HG03025 (cell line): Measurements from ENCODE around the gene RAD52.
"Not testable (repeated sequence)": the region's sequence is repeated elsewhere in the genome, so short reads cannot be mapped to it uniquely, and the experiment has no call there.

Experiments
- ATAC-seq: cut with Tn5 transposase; IDR thresholded peaks from one replicate; pipeline ENCODE4 v1.9.1; 2021; ENCODE audit warnings: mild to moderate bottlenecking, moderate library complexity; ENCODE audit not compliant: unreplicated experiment, low FRiP score

Gene RAD52

GRCh38 chr12:968545-968944 is 19.1 kb upstream of the RAD52 start:
- no peak for ATAC-seq

GRCh38 chr12:967641-968040 is 18.1 kb upstream of the RAD52 start:
- no peak for ATAC-seq

- ATAC-seq: no peak
Measured at GRCh38 chr12:966724-967123, 17.2 kb upstream of the RAD52 start.

- ATAC-seq: no peak
Measured at GRCh38 chr12:958588-959123, 9.2 kb upstream of the RAD52 start.

GRCh38 chr12:955939-956338 is 6.4 kb upstream of the RAD52 start:
- no peak for ATAC-seq

- ATAC-seq: no peak
Measured at GRCh38 chr12:954741-955140, 5.2 kb upstream of the RAD52 start.

- no peak for ATAC-seq
Measured at GRCh38 chr12:953776-954175, 4.3 kb upstream of the RAD52 start.

- ATAC-seq: no peak
Measured at GRCh38 chr12:951176-951575, 1.7 kb upstream of the RAD52 start.

- no peak for ATAC-seq
Measured at GRCh38 chr12:948238-948637, 1.3 kb downstream of the RAD52 start.

GRCh38 chr12:946631-947030 is 2.9 kb downstream of the RAD52 start:
- ATAC-seq: no peak

GRCh38 chr12:946212-946611 is 3.3 kb downstream of the RAD52 start:
- no peak for ATAC-seq

- ATAC-seq: no peak
Measured at GRCh38 chr12:944211-944610, 5.3 kb downstream of the RAD52 start.

GRCh38 chr12:943051-943450 is 6.4 kb downstream of the RAD52 start:
- ATAC-seq: no peak

GRCh38 chr12:938810-939209 is 10.7 kb downstream of the RAD52 start:
- no peak for ATAC-seq

GRCh38 chr12:936377-937345 is 12.8 kb downstream of the RAD52 start:
- ATAC-seq: no peak

GRCh38 chr12:935891-936290 is 13.6 kb downstream of the RAD52 start:
- ATAC-seq: not testable (repeated sequence)

GRCh38 chr12:931591-931990 is 17.9 kb downstream of the RAD52 start:
- ATAC-seq: no peak

- ATAC-seq: no peak
Measured at GRCh38 chr12:931060-931459, 18.4 kb downstream of the RAD52 start.

GRCh38 chr12:926641-927040 is 22.9 kb downstream of the RAD52 start:
- ATAC-seq: no peak

GRCh38 chr12:922285-922684 is 27.2 kb downstream of the RAD52 start:
- no peak for ATAC-seq

- ATAC-seq: no peak
Measured at GRCh38 chr12:920676-921075, 28.8 kb downstream of the RAD52 start.
